HG03196 (cell line): Measurements from ENCODE around the gene CCDC90B.
"Not testable (repeated sequence)": the region's sequence is repeated elsewhere in the genome, so short reads cannot be mapped to it uniquely, and the experiment has no call there.

Experiments used
- ATAC-seq: cut with Tn5 transposase; IDR thresholded peaks from one replicate; pipeline ENCODE4 v1.9.1; 2021; ENCODE audit not compliant: unreplicated experiment

CCDC90B gene

GRCh38 chr11:83285771-83286528 is at the start of gene CCDC90B:
TSS of gene CCDC90B (minus strand) at chr11:83286367. CDS start at chr11:83285972, 395 bp downstream.
- peak; percentile 89 for ATAC-seq

- no peak for ATAC-seq
These were observed 49.4 kb upstream of the CCDC90B start for GRCh38 chr11:83335446-83336070.

GRCh38 chr11:83330303-83330702 is 44.1 kb upstream of the CCDC90B start:
- ATAC-seq: no peak

GRCh38 chr11:83326326-83326725 is 40.2 kb upstream of the CCDC90B start:
- no peak for ATAC-seq

GRCh38 chr11:83319346-83319745 is 33.2 kb upstream of the CCDC90B start:
- ATAC-seq: no peak

- no peak for ATAC-seq
These were observed 32.8 kb upstream of the CCDC90B start for GRCh38 chr11:83318931-83319330.

GRCh38 chr11:83317757-83318690 is 31.9 kb upstream of the CCDC90B start:
- no peak for ATAC-seq

- not testable (repeated sequence) for ATAC-seq
These were observed 30.7 kb upstream of the CCDC90B start for GRCh38 chr11:83316897-83317268.

GRCh38 chr11:83316143-83316896 is 30.2 kb upstream of the CCDC90B start:
- ATAC-seq: not testable (repeated sequence)

GRCh38 chr11:83312430-83312829 is 26.3 kb upstream of the CCDC90B start:
- ATAC-seq: no peak

GRCh38 chr11:83311701-83312100 is 25.5 kb upstream of the CCDC90B start:
- no peak for ATAC-seq

- ATAC-seq: no peak
These were observed 24.6 kb upstream of the CCDC90B start for GRCh38 chr11:83310718-83311117.

GRCh38 chr11:83308536-83308935 is 22.4 kb upstream of the CCDC90B start:
- not testable (repeated sequence) for ATAC-seq

GRCh38 chr11:83306200-83307080 is 20.3 kb upstream of the CCDC90B start:
- no peak for ATAC-seq

GRCh38 chr11:83303316-83303715 is 17.1 kb upstream of the CCDC90B start:
- no peak for ATAC-seq

- no peak for ATAC-seq
These were observed 16.0 kb upstream of the CCDC90B start for GRCh38 chr11:83302151-83302550.

- ATAC-seq: no peak
These were observed 13.5 kb upstream of the CCDC90B start for GRCh38 chr11:83299681-83300080.

- ATAC-seq: no peak
These were observed 8.0 kb upstream of the CCDC90B start for GRCh38 chr11:83294208-83294607.

GRCh38 chr11:83293457-83293774 is 7.2 kb upstream of the CCDC90B start:
- no peak for ATAC-seq
